Liver (tissue), 9 donors: ENCODE results near the gene CYB561D2. TPM values are rescaled to one million over a fixed set of nuclear protein-coding genes. Genes with fewer than 3 reads are reported as not detected.

ENCODE experiments used
- DNase-seq: peaks from one replicate; pipeline ENCODE4 v3.0.0-alpha.2; 2017; ENCODE audit warnings: low spot score
- H3K27ac ChIP-seq, 2 donors: one replicate each; pipeline ENCODE4 v1.7.0; 2013; ENCODE audit warnings: inconsistent platforms in 2 of 2, low read length in 2 of 2, control low read depth in 1 of 2, low read depth in 1 of 2, mild to moderate bottlenecking in 1 of 2
- H3K27me3 ChIP-seq, 4 donors: one replicate each; pipeline versions ENCODE4 v1.6.1 to v1.7.0; 2013; ENCODE audit warnings: low read length in 3 of 4, inconsistent platforms in 1 of 4, mild to moderate bottlenecking in 1 of 4, moderate library complexity in 1 of 4; ENCODE audit not compliant: control insufficient read depth in 4 of 4, insufficient read depth in 4 of 4
- H3K36me3 ChIP-seq, 4 donors: one replicate each; pipeline versions ENCODE4 v1.6.1 to v1.7.0; 2013; ENCODE audit warnings: low read length in 3 of 4, mild to moderate bottlenecking in 3 of 4, low read depth in 1 of 4, moderate library complexity in 1 of 4; ENCODE audit not compliant: control insufficient read depth in 4 of 4, insufficient read depth in 3 of 4
- H3K4me1 ChIP-seq, 4 donors: one replicate each; pipeline versions ENCODE4 v1.6.1 to v1.7.0; 2013; ENCODE audit warnings: low read length in 3 of 4, mild to moderate bottlenecking in 3 of 4, moderate library complexity in 1 of 4; ENCODE audit not compliant: control insufficient read depth in 4 of 4, insufficient read depth in 4 of 4
- H3K4me3 ChIP-seq, 3 donors: one replicate each; pipeline versions ENCODE4 v1.6.1 to v1.7.0; 2013; ENCODE audit warnings: low read length in 3 of 3, control low read depth in 1 of 3, low read depth in 1 of 3, mild to moderate bottlenecking in 1 of 3
- H3K9ac ChIP-seq, 2 donors: one replicate each; pipeline ENCODE4 v1.7.0; 2013; ENCODE audit warnings: low read length in 2 of 2, mild to moderate bottlenecking in 2 of 2, moderate library complexity in 2 of 2, control low read depth in 1 of 2, low read depth in 1 of 2
- H3K9me3 ChIP-seq, 4 donors: one replicate each; pipeline versions ENCODE4 v1.6.1 to v1.7.0; 2013; ENCODE audit warnings: low read length in 3 of 4; ENCODE audit not compliant: control insufficient read depth in 4 of 4
- ATF3 ChIP-seq: IDR thresholded peaks from 2 replicates; pipeline ENCODE4 v1.6.1; 2016; ENCODE audit warnings: antibody characterized with exemption
- FOXA2 ChIP-seq: IDR thresholded peaks from 2 replicates; pipeline ENCODE4 v1.6.1; 2016; ENCODE audit warnings: antibody characterized with exemption
- HNF4A ChIP-seq, 2 donors: conservative IDR thresholded peaks; 2 replicates each; pipeline ENCODE4 v1.6.1; 2016; ENCODE audit warnings: antibody characterized with exemption in 2 of 2, mild to moderate bottlenecking in 2 of 2
- HNF4G ChIP-seq: IDR thresholded peaks from 2 replicates; pipeline ENCODE4 v1.6.1; 2016; ENCODE audit warnings: antibody characterized with exemption
- JUND ChIP-seq, 2 donors: IDR thresholded peaks; 2 replicates each; pipeline ENCODE4 v1.6.1; 2016; ENCODE audit warnings: antibody characterized with exemption in 2 of 2
- NR2F2 ChIP-seq: IDR thresholded peaks from 2 replicates; pipeline ENCODE4 v1.6.1; 2016; ENCODE audit warnings: antibody characterized with exemption
- REST ChIP-seq: IDR thresholded peaks from 2 replicates; pipeline ENCODE4 v1.6.1; 2016; ENCODE audit warnings: antibody characterized with exemption, mild to moderate bottlenecking
- RXRA ChIP-seq, 2 donors: IDR thresholded peaks; 2 replicates each; pipeline ENCODE4 v1.6.1; 2017 to 2018; ENCODE audit warnings: antibody characterized with exemption in 2 of 2, mild to moderate bottlenecking in 1 of 2
- YY1 ChIP-seq: IDR thresholded peaks from 2 replicates; pipeline ENCODE4 v1.6.1; 2016; ENCODE audit warnings: antibody characterized with exemption, mild to moderate bottlenecking
- WGBS: extraction: QIAGEN DNeasy Blood & Tissue Kit; methylation state at CpG from one replicate; pipeline ENCODE4 v1.1.7; 2013; 5-methylcytosine and 5-hydroxymethylcytosine counted together
- polyA plus RNA-seq, 2 donors: library from polyadenylated mRNA; stranded (reverse) in 1 of 2; unstranded in 1 of 2; fragments of 200-250 nt in 1 of 2; fragments of >200 nt in 1 of 2; fragmentation: Nextera tagmentation in 1 of 2; extraction: Ambion mirVana in 1 of 2; gene quantifications; one replicate each; pipeline versions ENCODE4 v1.2.1 to v1.2.3, GENCODE V29; 2013 to 2015
- total RNA-seq, 2 donors: library from RNA; depleted of rRNA; stranded (reverse); fragments of >200 nt; gene quantifications; one replicate each; pipeline ENCODE4 v1.2.3, GENCODE V29; 2014
- donor health status: healthy.
- donor health status: healthy.
- donor health status: healthy.
- donor health status: healthy.
- donor health status: healthy.

Gene CYB561D2
- total and polyA plus RNA-seq, 4 donors: 12.3 to 28.2 (median 22.1) TPM

GRCh38 chr3:50353245-50354004 is 2.8 kb downstream of the CYB561D2 start:
- DNase-seq: no peak
- TF ChIP-seq YY1: no peak
- 88% methylated on average over 12 of the region's 12 CpGs for WGBS

GRCh38 chr3:50354186-50354764 is 3.6 kb downstream of the CYB561D2 start:
- H3K9ac ChIP-seq: no peak overlapping the region
- peaks cover 11 to 23% (median 15%) of the 10 kb centered on the region in 4 donors for H3K36me3 ChIP-seq
- H3K27me3 ChIP-seq: no peaks in the 10 kb centered on the region
- no peaks in the 10 kb centered on the region for H3K9me3 ChIP-seq
- no peak overlapping the region for H3K27ac ChIP-seq
- no peak for DNase-seq
- no peak overlapping the region for H3K4me3 ChIP-seq
- no peak for TF ChIP-seq REST
- no peak for TF ChIP-seq HNF4G
- TF ChIP-seq ATF3: no peak
- no peak for TF ChIP-seq RXRA (IDR thresholded peaks at IDR 0.05)
- H3K4me1 ChIP-seq: peaks cover 23 to 85% (median 66%) of the 10 kb centered on the region in 4 donors
- 93% methylated on average over 5 of the region's 5 CpGs for WGBS

More at GRCh38 chr3:50353245-50354004, 2.8 kb downstream of the CYB561D2 start:
- Histone ChIP-seq H3K4me1 (peaks cover 23 to 79% (median 64%) of the 10 kb centered on the region in 4 donors), H3K27ac (peak overlapping the region in 1 of 2 donors; percentile 19), H3K9ac (no peak overlapping the region), H3K36me3 (peaks cover 11 to 26% (median 15%) of the 10 kb centered on the region in 4 donors), H3K9me3 (no peaks in the 10 kb centered on the region), H3K4me3 (no peak overlapping the region), H3K27me3 (no peaks in the 10 kb centered on the region)

DNA sequence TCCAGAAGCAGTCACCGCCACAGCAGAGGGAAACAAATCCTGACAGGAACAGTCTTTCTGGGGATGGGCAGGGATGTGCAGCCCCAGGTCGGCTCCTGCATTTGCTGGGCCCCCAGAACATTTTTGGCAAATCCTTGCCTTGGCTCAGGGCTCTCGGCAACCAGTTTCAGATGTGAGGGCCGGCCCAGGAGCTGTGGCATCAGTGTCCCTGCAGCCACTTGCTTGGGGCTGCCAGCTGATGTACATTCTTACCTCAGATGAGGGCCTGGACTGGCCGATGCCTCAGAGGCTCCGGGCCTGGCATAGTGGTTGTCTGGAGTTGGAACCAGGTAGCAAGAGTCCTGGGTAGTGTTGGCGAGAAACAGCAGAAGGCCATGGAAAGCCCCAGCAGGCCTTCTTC is 4.2 kb downstream of the CYB561D2 start:
- Histone ChIP-seq H3K27me3 (no peaks in the 10 kb centered on the region), H3K9ac (no peak overlapping the region), H3K9me3 (no peaks in the 10 kb centered on the region), H3K36me3 (peaks cover 11 to 23% (median 15%) of the 10 kb centered on the region in 4 donors), H3K4me1 (peaks cover 20 to 83% (median 62%) of the 10 kb centered on the region in 4 donors), H3K4me3 (no peak overlapping the region), H3K27ac (no peak overlapping the region)
- 95% methylated on average over 7 of the region's 7 CpGs for WGBS
- TF ChIP-seq FOXA2: no peak
- no peak for TF ChIP-seq JUND (IDR thresholded peaks at IDR 0.05)
- no peak for TF ChIP-seq HNF4A (conservative IDR thresholded peaks at IDR 0.05)
- TF ChIP-seq RXRA (IDR thresholded peaks at IDR 0.05): no peak
- TF ChIP-seq NR2F2: no peak
- no peak for DNase-seq
